Central memory CD8-positive, alpha-beta T cell (primary cell): ENCODE measurements around the gene NR6A1.

ENCODE experiments used
- ATAC-seq: fragments of 150-1000 bp; cut with Tn5 transposase; replicated peaks from 2 replicates; pipeline ENCODE4 v1.10.0; 2022; ENCODE audit warnings: mild to moderate bottlenecking, moderate FRiP score, moderate number of reproducible peaks; ENCODE audit not compliant: poor library complexity, severe bottlenecking; ENCODE audit errors: extremely low read depth
- DNase-seq, 2 donors: peaks; one replicate each; pipeline ENCODE4 v3.0.0; 2021; ENCODE audit warnings: low spot score in 2 of 2
- H3K27ac Mint-ChIP-seq: one replicate; pipeline ENCODE4 v1.8.0; 2022; ENCODE audit warnings: low read depth, mild to moderate bottlenecking, moderate library complexity, mixed read lengths
- H3K27me3 Mint-ChIP-seq: one replicate; pipeline ENCODE4 v1.8.0; 2022; ENCODE audit warnings: mixed read lengths
- H3K36me3 Mint-ChIP-seq: one replicate; pipeline ENCODE4 v1.8.0; 2022; ENCODE audit warnings: mild to moderate bottlenecking, moderate library complexity, mixed read lengths; ENCODE audit not compliant: insufficient read depth
- H3K4me1 Mint-ChIP-seq: one replicate; pipeline ENCODE4 v1.8.0; 2022; ENCODE audit warnings: mixed read lengths
- H3K4me3 Mint-ChIP-seq: one replicate; pipeline ENCODE4 v1.8.0; 2022; ENCODE audit warnings: mild to moderate bottlenecking, moderate library complexity, mixed read lengths
- H3K9me3 Mint-ChIP-seq: one replicate; pipeline ENCODE4 v1.8.0; 2022; ENCODE audit warnings: mixed read lengths

The NR6A1 gene

DNA sequence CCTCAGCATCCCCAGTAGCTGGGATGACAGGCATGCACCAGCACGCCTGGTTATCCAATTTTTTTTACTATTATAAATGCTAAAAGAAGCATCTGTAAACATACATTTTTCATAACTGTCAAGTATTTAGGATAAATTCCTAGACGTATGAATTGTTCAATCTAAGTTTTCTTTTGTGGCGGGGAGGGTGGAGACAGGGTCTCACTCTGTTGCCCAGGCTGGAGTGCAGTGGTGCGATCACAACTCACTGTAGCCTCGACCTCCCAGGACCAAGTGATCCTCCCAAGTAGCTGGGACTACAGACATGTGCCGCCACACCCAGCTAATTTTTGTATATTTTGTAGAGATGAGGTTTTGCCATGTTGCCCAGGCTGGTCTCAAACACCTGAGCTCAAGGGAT lies 52.2 kb downstream of the NR6A1 start:
- no peaks in the 10 kb centered on the region for H3K27me3 Mint-ChIP-seq
- no peak overlapping the region for H3K4me3 Mint-ChIP-seq

DNA sequence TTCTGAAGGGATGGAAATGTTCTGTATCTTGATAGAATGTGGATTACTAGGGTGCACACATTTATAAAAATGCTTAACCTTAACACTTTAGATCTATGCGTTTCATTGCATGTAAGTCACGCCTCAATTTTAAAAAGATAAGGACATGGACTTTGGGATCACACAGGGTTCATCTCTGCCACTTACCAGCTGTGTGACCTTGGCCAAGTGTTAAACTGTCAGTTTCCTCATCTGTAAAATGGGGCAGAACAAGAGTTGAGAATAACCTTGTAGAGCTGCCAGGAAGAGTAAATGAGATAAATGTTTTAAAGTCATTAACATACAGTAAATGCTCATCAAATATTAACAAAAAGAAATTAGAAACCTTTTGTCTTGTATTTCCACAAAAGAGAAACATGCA lies 53.5 kb downstream of the NR6A1 start:
- Mint-ChIP-seq H3K4me3 (no peak overlapping the region), H3K27me3 (no peaks in the 10 kb centered on the region), H3K9me3 (no peaks in the 10 kb centered on the region), H3K4me1 (no peaks in the 10 kb centered on the region), H3K27ac (no peak overlapping the region), H3K36me3 (no peaks in the 10 kb centered on the region)
- no peak for ATAC-seq
- DNase-seq: no peak

More for the DNA sequence above, 52.2 kb downstream of the NR6A1 start:
- Mint-ChIP-seq H3K27ac (no peak overlapping the region), H3K4me1 (no peaks in the 10 kb centered on the region), H3K36me3 (no peaks in the 10 kb centered on the region), H3K9me3 (no peaks in the 10 kb centered on the region)
- ATAC-seq: no peak
- DNase-seq: no peak

- DNase-seq: no peak
- no peaks in the 10 kb centered on the region for H3K9me3 Mint-ChIP-seq
- H3K27ac Mint-ChIP-seq: no peak overlapping the region
- ATAC-seq: no peak
- H3K4me1 Mint-ChIP-seq: peaks cover 5% of the 10 kb centered on the region
- no peak overlapping the region for H3K4me3 Mint-ChIP-seq
- H3K27me3 Mint-ChIP-seq: no peaks in the 10 kb centered on the region
- H3K36me3 Mint-ChIP-seq: no peaks in the 10 kb centered on the region
These were observed 54.3 kb downstream of the NR6A1 start for GRCh38 chr9:124716808-124717207.

GRCh38 chr9:124710766-124711165 lies 60.3 kb downstream of the NR6A1 start:
- DNase-seq (no peak), ATAC-seq (no peak)
- Mint-ChIP-seq H3K9me3 (no peaks in the 10 kb centered on the region), H3K4me1 (peaks cover 17% of the 10 kb centered on the region), H3K4me3 (no peak overlapping the region), H3K27ac (peak overlapping the region; percentile 33), H3K36me3 (peaks cover 3% of the 10 kb centered on the region), H3K27me3 (no peaks in the 10 kb centered on the region)

DNA sequence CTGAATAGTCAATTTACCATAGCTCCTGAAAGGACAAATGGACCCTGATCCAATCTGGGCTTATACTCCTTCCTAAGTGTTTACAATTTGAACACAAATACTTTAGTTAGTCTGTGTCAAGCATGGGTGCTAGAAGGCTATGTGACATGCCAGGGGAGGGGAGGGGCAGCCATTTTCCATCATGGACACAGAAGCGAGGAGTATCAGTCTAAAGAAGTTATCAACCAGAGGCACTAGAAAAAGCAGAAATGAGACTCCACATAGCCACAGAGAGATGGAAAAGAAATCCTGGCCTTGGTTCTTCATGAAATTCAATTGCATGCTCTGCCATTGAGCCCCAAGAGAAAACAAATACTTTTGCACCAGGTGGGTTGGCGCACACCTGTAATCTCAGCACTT lies 61.8 kb downstream of the NR6A1 start:
- Mint-ChIP-seq H3K4me3 (no peak overlapping the region), H3K27me3 (no peaks in the 10 kb centered on the region), H3K36me3 (peaks cover 3% of the 10 kb centered on the region), H3K9me3 (no peaks in the 10 kb centered on the region), H3K4me1 (peaks cover 17% of the 10 kb centered on the region), H3K27ac (no peak overlapping the region)
- DNase-seq (no peak), ATAC-seq (no peak)

- Mint-ChIP-seq H3K9me3 (no peaks in the 10 kb centered on the region), H3K27me3 (no peaks in the 10 kb centered on the region), H3K4me3 (no peak overlapping the region), H3K27ac (no peak overlapping the region), H3K4me1 (peaks cover 17% of the 10 kb centered on the region), H3K36me3 (peaks cover 3% of the 10 kb centered on the region)
- no peak for DNase-seq
- ATAC-seq: no peak
These were observed 62.3 kb downstream of the NR6A1 start for GRCh38 chr9:124708633-124709291.

GRCh38 chr9:124708074-124708473 lies 63.0 kb downstream of the NR6A1 start:
- H3K27me3 Mint-ChIP-seq: no peaks in the 10 kb centered on the region
- H3K4me3 Mint-ChIP-seq: no peak overlapping the region
- H3K36me3 Mint-ChIP-seq: peaks cover 3% of the 10 kb centered on the region
- ATAC-seq (no peak), DNase-seq (no peak)
- peaks cover 17% of the 10 kb centered on the region for H3K4me1 Mint-ChIP-seq
- no peak overlapping the region for H3K27ac Mint-ChIP-seq
- no peaks in the 10 kb centered on the region for H3K9me3 Mint-ChIP-seq

- ATAC-seq: no peak
- Mint-ChIP-seq H3K9me3 (no peaks in the 10 kb centered on the region), H3K27ac (peak overlapping the region; percentile 67)
These were observed 63.4 kb downstream of the NR6A1 start for GRCh38 chr9:124707666-124708065.

GRCh38 chr9:124706685-124707084 lies 64.4 kb downstream of the NR6A1 start:
- Mint-ChIP-seq H3K36me3 (peaks cover 3% of the 10 kb centered on the region), H3K27ac (peak overlapping the region; percentile 67), H3K4me3 (no peak overlapping the region), H3K9me3 (no peaks in the 10 kb centered on the region), H3K27me3 (no peaks in the 10 kb centered on the region), H3K4me1 (peaks cover 10% of the 10 kb centered on the region)
- DNase-seq (no peak), ATAC-seq (no peak)

More at GRCh38 chr9:124707666-124708065, 63.4 kb downstream of the NR6A1 start:
- Mint-ChIP-seq H3K36me3 (peaks cover 3% of the 10 kb centered on the region), H3K4me3 (no peak overlapping the region), H3K27me3 (no peaks in the 10 kb centered on the region), H3K4me1 (peaks cover 17% of the 10 kb centered on the region)
- DNase-seq: no peak

- Mint-ChIP-seq H3K27ac (no peak overlapping the region), H3K36me3 (peaks cover 5% of the 10 kb centered on the region), H3K4me3 (no peak overlapping the region), H3K4me1 (peaks cover 11% of the 10 kb centered on the region), H3K9me3 (no peaks in the 10 kb centered on the region), H3K27me3 (no peaks in the 10 kb centered on the region)
- DNase-seq: no peak
- ATAC-seq: no peak
These were observed 71.5 kb downstream of the NR6A1 start for GRCh38 chr9:124699575-124699974.

DNA sequence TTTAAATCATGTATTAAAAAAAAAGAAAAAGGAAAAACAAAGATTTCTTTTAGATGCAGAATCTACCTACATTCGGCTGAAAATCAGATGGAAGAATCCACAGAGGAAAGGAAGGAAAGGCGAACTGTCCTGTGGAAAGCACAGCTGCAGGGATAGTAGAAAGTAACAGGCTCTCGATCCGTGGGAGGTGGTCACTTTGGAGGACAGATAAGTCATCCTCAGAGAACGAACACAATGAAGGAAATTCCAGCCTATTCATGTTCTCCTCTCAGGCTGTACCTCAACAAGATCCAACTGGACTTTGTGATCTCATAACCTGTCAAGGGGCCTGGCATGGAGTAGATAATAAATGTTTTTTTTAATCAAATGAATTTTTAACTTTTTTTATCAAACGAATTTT lies 72.8 kb downstream of the NR6A1 start:
- peaks cover 13% of the 10 kb centered on the region for H3K4me1 Mint-ChIP-seq
- no peak overlapping the region for H3K4me3 Mint-ChIP-seq
- no peaks in the 10 kb centered on the region for H3K9me3 Mint-ChIP-seq
- DNase-seq (no peak), ATAC-seq (no peak)
- H3K27ac Mint-ChIP-seq: no peak overlapping the region
- peaks cover 5% of the 10 kb centered on the region for H3K36me3 Mint-ChIP-seq
- no peaks in the 10 kb centered on the region for H3K27me3 Mint-ChIP-seq

DNA sequence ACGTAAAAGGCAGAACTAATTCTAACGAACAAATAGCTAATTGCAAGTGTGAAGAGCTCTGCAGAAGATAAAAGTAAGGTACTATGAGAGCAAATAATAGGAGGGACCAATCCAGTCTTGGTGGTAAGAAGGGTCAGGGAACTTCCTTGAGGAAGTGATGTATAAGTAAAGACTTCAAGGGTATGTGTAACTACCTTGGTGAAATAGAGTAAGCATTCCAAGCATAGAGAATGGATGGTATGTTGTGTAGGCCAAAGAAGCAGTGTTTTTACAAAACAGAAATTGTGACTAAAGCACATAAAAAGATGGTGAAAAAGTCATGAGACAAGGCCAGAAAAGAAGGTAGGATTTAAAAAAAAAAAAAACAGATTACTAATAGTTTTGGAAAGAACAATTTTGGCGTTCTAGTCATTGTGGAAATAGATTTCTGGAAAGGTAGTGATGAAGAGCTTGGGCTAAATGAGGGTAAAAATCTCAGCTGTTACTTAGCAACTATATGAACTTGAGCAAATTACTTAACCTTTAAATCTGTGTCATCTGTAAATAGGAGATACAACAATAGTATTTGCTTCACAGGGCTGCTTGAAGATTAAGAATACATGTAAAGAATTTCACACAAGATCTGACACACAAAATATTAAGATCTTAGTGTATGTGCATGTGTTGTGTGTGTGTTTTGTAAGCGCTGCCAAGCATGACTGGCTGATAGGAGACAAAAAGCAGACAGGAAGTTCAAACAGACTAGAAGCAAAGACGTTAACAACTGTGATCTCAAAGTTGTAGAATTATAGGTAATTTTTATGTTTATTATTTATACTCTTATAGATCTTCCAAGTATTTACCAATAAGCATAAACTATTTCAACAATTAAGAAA lies 73.5 kb downstream of the NR6A1 start:
- no peaks in the 10 kb centered on the region for H3K9me3 Mint-ChIP-seq
- peaks cover 5% of the 10 kb centered on the region for H3K36me3 Mint-ChIP-seq
- H3K27ac Mint-ChIP-seq: peak overlapping the region; percentile 17

GRCh38 chr9:124696101-124696500 lies 75.0 kb downstream of the NR6A1 start:
- Mint-ChIP-seq H3K27me3 (no peaks in the 10 kb centered on the region), H3K27ac (no peak overlapping the region), H3K9me3 (no peaks in the 10 kb centered on the region), H3K4me3 (no peak overlapping the region), H3K4me1 (peaks cover 13% of the 10 kb centered on the region), H3K36me3 (peaks cover 5% of the 10 kb centered on the region)
- no peak for ATAC-seq
- no peak for DNase-seq

More for the DNA sequence above, 73.5 kb downstream of the NR6A1 start:
- no peak for DNase-seq
- Mint-ChIP-seq H3K4me3 (no peak overlapping the region), H3K27me3 (no peaks in the 10 kb centered on the region), H3K4me1 (peaks cover 13% of the 10 kb centered on the region)
- no peak for ATAC-seq
